IPS-15b (cell line): ENCODE results near the gene TCF7L2.

Source experiments
- H3K27me3 ChIP-seq: one replicate; pipeline ENCODE4 v1.6.1; 2013; ENCODE audit warnings: low read length; ENCODE audit not compliant: control insufficient read depth, insufficient read depth
- H3K36me3 ChIP-seq: one replicate; pipeline ENCODE4 v1.6.1; 2013; ENCODE audit warnings: low read length; ENCODE audit not compliant: control insufficient read depth, insufficient read depth
- H3K4me1 ChIP-seq: one replicate; pipeline ENCODE4 v1.6.1; 2013; ENCODE audit warnings: mild to moderate bottlenecking, low read length; ENCODE audit not compliant: control insufficient read depth, insufficient read depth
- H3K4me3 ChIP-seq: one replicate; pipeline ENCODE4 v1.5.1; 2013; ENCODE audit warnings: low read depth, low read length
- H3K9ac ChIP-seq: one replicate; pipeline ENCODE4 v1.6.1; 2013; ENCODE audit warnings: low read depth, mild to moderate bottlenecking, low read length
- H3K9me3 ChIP-seq: one replicate; pipeline ENCODE4 v1.6.1; 2013; ENCODE audit warnings: mild to moderate bottlenecking, low read length; ENCODE audit not compliant: control insufficient read depth, insufficient read depth

The TCF7L2 gene

DNA sequence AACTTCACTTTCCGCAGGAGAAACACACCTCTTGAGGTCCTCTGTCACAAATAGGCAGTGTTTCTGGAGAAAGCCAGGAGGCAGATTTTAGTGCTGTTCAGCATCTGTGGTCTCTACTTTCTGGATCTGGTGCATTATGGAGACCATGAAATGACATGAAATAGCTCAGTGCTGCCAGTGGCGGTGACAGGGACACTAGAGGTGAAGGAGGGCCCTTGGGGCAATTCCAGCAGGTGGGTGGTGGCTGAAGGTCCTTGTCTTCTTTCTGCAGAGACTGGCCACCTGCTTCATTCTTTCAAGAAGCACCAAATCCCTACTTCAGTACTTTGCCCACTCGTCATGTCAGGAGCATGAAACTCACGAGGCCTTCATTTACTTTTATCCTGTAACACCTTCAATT lies 135.7 kb downstream of the TCF7L2 start:
- Histone ChIP-seq H3K9ac (no peak overlapping the region), H3K4me1 (peaks cover 12% of the 10 kb centered on the region), H3K9me3 (no peaks in the 10 kb centered on the region), H3K4me3 (no peak overlapping the region), H3K36me3 (no peaks in the 10 kb centered on the region), H3K27me3 (no peaks in the 10 kb centered on the region)

DNA sequence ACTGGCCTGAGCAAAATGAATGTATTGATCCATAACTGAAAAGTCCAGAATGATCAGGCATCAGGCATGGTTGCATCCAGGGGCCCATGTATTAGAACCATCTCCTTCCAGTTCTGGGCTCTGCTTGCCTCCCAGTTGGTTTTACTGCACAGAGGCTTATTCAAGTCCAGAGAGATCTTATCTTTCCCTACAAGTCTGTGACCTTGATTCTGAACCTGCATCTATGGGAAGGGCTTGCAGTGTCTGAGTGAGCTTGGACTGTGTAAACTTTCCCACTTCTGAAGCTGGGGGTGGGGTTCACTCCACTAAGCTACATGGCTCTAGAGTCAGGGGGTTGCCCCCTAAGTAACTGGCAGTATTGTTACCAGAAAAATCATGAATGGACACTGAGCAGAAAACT lies 136.2 kb downstream of the TCF7L2 start:
- H3K9ac ChIP-seq, result no peak overlapping the region
- no peaks in the 10 kb centered on the region for H3K36me3 ChIP-seq
- H3K4me3 ChIP-seq, result no peak overlapping the region
- H3K4me1 ChIP-seq, result peaks cover 10% of the 10 kb centered on the region
- no peaks in the 10 kb centered on the region for H3K27me3 ChIP-seq
- no peaks in the 10 kb centered on the region for H3K9me3 ChIP-seq

DNA sequence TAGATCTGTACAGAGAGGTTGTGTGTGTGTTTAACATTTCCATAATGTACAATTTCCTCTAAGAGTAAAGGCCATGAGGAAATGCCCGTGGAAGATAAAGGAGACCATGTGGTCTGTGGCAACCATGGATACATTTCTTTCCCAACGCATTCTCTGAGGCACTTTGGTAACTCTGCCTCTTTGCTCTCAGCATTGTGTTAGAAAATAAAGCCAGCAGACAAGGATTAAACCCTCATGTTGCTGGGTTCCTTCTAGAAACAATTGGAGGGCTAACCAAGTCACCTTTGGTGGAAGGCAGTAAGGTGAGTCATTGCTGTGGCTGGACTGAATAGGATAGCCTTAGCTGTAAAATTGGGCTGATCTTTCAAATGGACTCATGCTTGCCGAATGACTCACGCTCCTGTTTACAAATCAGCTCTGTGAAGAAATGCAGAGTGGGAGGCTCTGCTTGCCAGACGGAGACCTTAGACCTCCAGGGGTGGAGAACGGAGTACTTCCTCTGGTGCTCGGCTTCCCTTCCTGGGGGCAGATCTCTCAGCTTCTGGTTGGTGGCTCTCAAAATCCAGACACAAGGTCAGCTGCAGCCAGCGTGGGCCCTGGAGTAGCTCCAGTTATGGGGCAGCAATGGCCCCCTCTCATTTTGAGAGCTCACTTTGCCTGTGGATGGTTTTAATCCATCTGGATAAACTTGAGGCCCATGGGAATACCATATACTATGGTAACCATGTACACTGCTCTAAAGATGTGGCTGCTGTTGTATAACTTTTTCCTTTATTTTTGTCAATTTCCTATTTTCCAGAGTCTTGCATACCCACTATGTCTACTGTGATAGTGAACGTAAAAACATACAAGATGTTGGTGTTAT lies 137.3 kb downstream of the TCF7L2 start:
- Histone ChIP-seq H3K4me3 (no peak overlapping the region), H3K27me3 (no peaks in the 10 kb centered on the region), H3K9ac (no peak overlapping the region), H3K9me3 (no peaks in the 10 kb centered on the region), H3K4me1 (peaks cover 14% of the 10 kb centered on the region), H3K36me3 (peaks cover 5% of the 10 kb centered on the region)

DNA sequence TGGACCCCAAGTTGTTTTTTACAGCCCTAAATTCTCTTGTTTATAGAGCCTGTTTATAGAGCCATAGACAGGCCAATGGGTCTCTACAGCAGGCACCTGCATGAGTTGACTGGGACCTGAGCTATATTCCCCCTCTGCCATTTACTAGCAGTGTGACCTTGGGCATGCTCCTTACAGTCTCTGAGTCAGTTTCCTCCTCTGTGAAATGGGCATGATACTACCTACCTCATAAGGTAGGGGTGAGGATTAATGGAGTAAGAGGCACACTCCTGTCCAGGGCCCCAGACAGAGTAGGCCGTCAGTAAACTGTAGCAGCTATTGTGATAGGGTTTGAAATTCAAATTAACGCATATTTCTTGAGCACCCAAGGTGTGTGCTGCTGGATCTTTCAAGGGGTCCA lies 138.1 kb downstream of the TCF7L2 start:
- H3K27me3 ChIP-seq, result no peaks in the 10 kb centered on the region

GRCh38 chr10:113089551-113089950 lies 139.5 kb downstream of the TCF7L2 start:
- Histone ChIP-seq H3K9ac (no peak overlapping the region), H3K4me3 (no peak overlapping the region), H3K4me1 (peaks cover 14% of the 10 kb centered on the region), H3K9me3 (no peaks in the 10 kb centered on the region), H3K27me3 (no peaks in the 10 kb centered on the region), H3K36me3 (peaks cover 9% of the 10 kb centered on the region)

More for the DNA sequence above, 138.1 kb downstream of the TCF7L2 start:
- H3K4me1 ChIP-seq, result peaks cover 14% of the 10 kb centered on the region
- H3K9ac ChIP-seq, result no peak overlapping the region
- H3K9me3 ChIP-seq, result no peaks in the 10 kb centered on the region
- peaks cover 5% of the 10 kb centered on the region for H3K36me3 ChIP-seq
- H3K4me3 ChIP-seq, result no peak overlapping the region

DNA sequence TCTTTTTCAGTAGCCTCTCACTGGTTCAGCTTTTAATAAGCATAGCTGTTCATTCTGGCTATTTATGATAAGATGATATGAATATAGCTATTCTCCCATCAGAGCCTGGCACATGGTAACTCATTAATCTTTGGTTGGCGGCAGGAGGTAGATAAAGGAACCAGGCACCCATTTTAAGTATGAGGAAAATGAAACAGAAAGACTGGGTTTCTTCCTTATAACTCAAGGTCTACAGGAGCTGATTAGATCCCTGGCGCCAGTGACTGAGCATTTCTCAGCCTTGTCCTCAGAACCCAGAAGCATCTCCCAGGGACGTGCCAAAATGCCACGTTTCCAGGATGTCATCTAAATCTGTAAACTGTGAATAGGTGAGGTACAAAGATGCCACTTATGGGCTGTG lies 141.9 kb downstream of the TCF7L2 start:
- no peaks in the 10 kb centered on the region for H3K27me3 ChIP-seq
- peaks cover 13% of the 10 kb centered on the region for H3K4me1 ChIP-seq
- peaks cover 16% of the 10 kb centered on the region for H3K36me3 ChIP-seq
- no peak overlapping the region for H3K9ac ChIP-seq
- no peak overlapping the region for H3K4me3 ChIP-seq
- H3K9me3 ChIP-seq, result no peaks in the 10 kb centered on the region

- Histone ChIP-seq H3K36me3 (peaks cover 18% of the 10 kb centered on the region), H3K9me3 (no peaks in the 10 kb centered on the region), H3K27me3 (no peaks in the 10 kb centered on the region), H3K4me1 (peaks cover 4% of the 10 kb centered on the region), H3K4me3 (no peak overlapping the region), H3K9ac (no peak overlapping the region)
These were observed 143.4 kb downstream of the TCF7L2 start for GRCh38 chr10:113093188-113094113.

DNA sequence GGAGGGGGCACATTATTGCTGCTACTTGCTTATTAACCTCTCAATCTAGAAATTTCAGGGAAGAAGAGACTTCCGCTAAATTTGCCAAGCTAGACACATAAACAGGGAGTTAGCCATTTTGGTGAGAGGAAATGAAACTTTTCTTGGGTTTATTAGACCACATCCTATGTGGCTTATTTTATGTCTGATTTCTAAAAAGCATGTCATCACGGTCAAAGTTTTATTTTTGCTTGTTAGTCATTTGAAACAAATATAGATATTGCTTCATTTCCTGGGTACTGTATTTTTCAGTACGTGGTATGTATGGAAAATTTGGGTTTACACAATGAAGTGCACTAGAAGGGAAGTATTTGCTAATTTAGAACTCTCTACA lies 144.1 kb downstream of the TCF7L2 start:
- Histone ChIP-seq H3K9ac (no peak overlapping the region), H3K4me3 (no peak overlapping the region), H3K4me1 (peaks cover 4% of the 10 kb centered on the region)

DNA sequence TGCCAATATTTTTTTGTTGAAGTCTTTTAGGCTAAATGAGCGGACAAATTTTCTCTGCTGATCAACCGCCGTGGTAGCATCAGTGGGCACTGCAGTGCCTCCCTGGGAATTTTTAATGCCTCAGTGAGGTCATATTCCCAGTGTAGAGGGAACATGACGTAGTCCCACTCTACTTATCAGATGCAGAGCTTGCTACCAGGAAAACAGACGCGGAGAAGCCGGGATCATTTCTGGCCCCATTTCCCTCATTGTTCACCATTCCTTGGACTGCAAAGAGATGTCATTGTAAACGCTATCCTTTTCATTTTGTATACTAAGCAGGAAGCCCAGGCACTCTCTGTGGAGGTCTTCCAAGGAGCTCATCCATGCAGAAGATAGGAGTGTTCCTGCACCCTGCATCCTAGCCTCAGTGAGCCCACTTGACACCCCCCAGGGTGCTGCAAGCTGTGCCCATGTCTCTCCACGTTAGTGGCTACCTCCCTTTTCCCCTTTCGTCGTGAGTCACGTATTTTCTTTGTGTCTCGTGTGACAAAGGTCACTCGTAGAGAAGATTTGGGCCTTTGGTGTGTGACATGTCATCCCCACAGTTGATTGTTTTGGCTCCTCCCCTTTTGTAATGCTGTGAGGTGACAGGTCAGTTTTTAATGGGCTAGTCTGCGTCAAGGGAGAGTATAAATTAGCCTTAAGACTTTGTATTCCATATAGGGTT lies 145.5 kb downstream of the TCF7L2 start:
- Histone ChIP-seq H3K4me1 (peaks cover 4% of the 10 kb centered on the region), H3K4me3 (no peak overlapping the region), H3K9me3 (no peaks in the 10 kb centered on the region), H3K9ac (no peak overlapping the region), H3K36me3 (peaks cover 21% of the 10 kb centered on the region), H3K27me3 (no peaks in the 10 kb centered on the region)

More for the DNA sequence above, 144.1 kb downstream of the TCF7L2 start:
- no peaks in the 10 kb centered on the region for H3K9me3 ChIP-seq
- H3K27me3 ChIP-seq, result no peaks in the 10 kb centered on the region
- peaks cover 18% of the 10 kb centered on the region for H3K36me3 ChIP-seq

DNA sequence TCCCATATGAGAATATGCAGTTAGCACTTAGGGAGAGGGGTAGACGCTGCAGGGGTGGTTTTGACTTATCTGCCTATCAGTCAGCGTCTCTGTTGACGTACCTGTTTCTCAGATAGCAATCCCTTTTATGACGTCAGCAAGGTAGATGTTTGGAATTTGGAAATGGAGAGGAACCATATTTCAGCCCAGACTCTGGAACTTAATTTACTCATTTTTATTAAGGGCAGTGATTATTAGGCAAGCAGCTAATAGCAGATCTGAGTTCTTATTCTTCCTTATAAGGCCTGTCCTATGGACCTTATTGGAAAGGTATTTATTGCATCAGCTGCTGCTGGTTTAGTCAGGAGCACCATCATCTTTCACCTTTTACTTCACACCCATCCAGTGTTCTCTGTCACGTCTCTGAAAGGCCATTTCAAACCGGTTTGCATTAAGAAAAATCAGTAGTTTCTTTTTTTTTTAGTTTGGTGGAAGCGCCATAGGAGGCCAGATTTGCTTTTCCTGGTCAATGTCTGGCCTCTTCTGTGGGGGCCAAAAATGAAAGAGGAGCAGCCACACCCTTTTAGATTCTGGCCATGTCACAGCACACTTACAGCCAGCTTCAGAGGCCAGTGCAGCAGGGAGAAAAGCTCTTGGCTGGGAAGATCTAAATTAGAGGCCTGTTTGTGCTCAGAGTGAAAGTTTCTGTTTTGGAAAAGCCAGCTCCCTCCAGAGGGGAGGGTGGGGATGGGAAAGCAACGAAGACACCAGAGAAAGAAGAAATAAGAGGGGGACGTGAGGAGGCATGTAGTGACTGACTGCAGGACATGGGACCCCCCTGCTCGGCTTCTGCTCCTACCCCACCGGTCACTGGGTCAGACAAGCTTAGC lies 146.3 kb downstream of the TCF7L2 start:
- no peak overlapping the region for H3K4me3 ChIP-seq
- H3K9ac ChIP-seq, result no peak overlapping the region
- H3K4me1 ChIP-seq, result peaks cover 4% of the 10 kb centered on the region
- H3K27me3 ChIP-seq, result no peaks in the 10 kb centered on the region
- H3K36me3 ChIP-seq, result peaks cover 21% of the 10 kb centered on the region
- no peaks in the 10 kb centered on the region for H3K9me3 ChIP-seq

- no peaks in the 10 kb centered on the region for H3K27me3 ChIP-seq
- H3K4me3 ChIP-seq, result no peak overlapping the region
- peaks cover 3% of the 10 kb centered on the region for H3K4me1 ChIP-seq
- no peaks in the 10 kb centered on the region for H3K9me3 ChIP-seq
- H3K9ac ChIP-seq, result no peak overlapping the region
- H3K36me3 ChIP-seq, result peaks cover 20% of the 10 kb centered on the region
These were observed 147.0 kb downstream of the TCF7L2 start for GRCh38 chr10:113097036-113097435.
